H4 (cell line): ENCODE results near the gene PRKAA1. TPM values are rescaled to one million over a fixed set of nuclear protein-coding genes. Genes with fewer than 3 reads are reported as not detected.
"Not testable (repeated sequence)": the region's sequence is repeated elsewhere in the genome, so short reads cannot be mapped to it uniquely, and the experiment has no call there.

ENCODE experiments used
- DNase-seq: peaks from one replicate; pipeline ENCODE4 v3.0.0-alpha.2; 2015; ENCODE audit warnings: low spot score
- total RNA-seq: library from RNA; depleted of rRNA; stranded (reverse); fragments of >200 nt; shearing (Covaris generic); gene quantifications from 2 replicates; pipeline ENCODE4 v1.2.3, GENCODE V29; 2014

Gene PRKAA1
- total RNA-seq, 1 experiment from 2014 or later = 75.6 TPM

DNA sequence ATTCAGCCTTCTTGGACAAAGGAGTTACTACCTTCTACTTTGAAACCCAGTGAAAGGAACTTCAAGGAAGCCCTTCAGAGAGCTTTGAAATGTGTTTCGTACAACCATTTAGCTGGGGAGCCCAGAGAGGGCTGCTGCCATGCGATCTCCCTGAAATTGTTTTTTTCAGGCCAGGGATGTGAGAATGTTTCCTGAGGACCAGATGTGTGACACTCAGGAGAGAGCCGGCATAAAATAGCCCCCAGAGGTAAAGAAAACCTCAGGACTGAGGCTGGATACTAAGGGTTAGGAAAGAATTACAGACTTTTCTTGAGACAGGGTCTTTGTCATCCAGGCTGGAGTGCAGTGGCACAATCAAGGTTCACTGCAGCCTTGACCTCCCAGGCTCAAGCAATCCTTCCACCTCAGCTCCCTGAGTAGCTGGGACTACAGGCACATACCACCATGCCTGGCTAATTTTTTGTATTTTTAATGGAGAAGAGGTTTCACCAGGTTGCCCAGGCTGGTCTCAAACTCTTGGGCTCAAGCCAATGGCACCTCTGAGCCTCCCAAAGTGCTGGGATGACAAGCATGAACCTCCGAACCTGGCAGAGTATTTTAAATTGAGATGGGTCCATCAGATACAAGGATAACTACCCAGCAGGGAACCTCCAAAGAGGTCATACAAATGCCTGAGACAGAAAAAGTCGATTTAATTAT is 28.5 kb upstream of the PRKAA1 start:
- no peak for DNase-seq

DNA sequence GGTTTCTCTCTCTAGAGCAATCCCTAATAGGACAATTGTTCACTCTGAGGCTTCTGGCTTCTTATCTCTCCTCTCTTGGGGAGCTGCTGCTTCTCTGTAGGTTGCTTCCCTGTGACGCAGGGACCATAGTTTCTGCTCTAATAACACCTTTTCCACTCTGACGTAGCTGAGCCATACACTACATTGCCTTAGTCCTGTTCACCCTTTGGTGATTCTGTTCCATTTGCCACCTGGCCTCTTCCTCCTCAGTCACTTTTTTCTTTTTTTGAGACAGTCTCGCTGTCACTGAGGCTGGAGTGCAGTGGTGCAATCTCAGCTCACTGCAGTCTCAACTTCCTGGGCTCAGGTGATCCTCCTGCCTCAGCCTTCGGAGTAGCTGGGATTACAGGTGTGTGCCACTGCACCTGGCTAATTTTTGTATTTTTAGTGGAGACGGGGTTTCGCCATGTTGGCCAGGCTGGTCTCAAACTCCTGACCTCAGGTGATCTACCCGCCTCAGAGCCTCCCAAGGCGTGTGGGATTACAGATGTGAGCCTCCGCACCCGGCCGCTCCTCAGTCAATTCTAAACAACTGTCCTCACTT is 27.4 kb upstream of the PRKAA1 start:
- DNase-seq = not testable (repeated sequence)

DNA sequence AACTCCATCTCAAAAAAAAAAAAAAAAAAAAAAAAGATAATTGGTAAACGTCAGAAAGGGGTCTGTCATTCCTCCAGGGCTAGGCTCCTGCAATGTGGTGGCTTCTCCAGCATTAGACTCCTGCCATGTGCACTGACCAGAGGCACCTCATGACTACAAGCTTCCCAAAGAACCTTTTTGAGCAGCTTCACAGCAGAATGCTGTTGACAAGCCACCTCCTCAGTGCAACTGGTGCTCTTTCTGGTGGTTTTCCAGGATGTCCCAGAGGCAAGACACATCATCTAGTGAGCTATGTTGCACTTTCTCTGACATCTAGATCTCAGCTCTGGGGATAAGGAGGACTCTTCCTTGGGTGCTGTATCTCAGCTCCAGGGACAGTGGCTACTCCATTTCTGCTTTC is 25.3 kb upstream of the PRKAA1 start:
- no peak for DNase-seq

DNA sequence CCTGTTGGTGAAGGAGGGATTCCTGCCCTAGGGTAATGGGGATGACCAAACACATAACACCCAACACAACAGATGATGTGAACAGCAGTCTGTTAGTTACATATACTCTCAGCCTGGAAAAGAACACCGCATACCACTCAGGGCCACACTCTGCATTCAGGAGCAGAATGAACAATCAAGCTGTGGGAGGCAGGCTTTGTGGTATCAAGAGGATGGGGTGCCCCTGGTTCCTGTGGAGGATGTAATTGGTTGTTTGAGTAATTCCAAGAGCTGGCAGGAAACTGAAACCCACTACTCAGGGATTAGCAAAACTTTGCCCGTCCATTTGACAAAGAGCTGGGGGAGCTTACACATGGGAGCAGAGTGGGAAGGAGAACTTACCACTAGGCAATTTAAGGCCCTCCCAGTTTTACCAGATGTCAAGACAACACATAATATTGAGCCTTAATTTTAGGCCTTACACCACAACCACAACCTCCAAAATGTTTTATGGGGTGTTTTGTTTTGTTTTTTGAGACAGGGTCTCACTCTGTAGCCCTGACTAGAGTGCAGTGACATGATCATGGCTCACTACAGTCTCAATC is 15.6 kb upstream of the PRKAA1 start:
- DNase-seq = no peak

DNA sequence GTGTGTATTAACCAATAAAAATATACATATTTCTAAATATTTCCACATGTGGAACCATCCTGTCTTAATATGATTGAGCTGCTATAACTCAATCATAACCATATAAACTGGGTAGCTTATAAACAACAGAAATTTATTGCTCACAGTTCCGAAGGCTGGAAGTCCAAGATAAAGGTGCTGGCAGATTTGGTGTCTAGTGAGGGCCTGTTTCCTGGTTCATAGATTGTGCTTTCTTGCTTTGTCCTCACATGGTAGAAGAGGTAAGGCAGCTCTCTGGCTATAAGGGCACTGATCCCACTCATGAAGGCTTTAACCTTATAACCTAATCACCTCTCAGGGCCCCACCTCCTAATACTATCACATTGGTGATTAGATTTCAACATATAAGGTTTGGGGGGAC is 14.0 kb upstream of the PRKAA1 start:
- DNase-seq = no peak

DNA sequence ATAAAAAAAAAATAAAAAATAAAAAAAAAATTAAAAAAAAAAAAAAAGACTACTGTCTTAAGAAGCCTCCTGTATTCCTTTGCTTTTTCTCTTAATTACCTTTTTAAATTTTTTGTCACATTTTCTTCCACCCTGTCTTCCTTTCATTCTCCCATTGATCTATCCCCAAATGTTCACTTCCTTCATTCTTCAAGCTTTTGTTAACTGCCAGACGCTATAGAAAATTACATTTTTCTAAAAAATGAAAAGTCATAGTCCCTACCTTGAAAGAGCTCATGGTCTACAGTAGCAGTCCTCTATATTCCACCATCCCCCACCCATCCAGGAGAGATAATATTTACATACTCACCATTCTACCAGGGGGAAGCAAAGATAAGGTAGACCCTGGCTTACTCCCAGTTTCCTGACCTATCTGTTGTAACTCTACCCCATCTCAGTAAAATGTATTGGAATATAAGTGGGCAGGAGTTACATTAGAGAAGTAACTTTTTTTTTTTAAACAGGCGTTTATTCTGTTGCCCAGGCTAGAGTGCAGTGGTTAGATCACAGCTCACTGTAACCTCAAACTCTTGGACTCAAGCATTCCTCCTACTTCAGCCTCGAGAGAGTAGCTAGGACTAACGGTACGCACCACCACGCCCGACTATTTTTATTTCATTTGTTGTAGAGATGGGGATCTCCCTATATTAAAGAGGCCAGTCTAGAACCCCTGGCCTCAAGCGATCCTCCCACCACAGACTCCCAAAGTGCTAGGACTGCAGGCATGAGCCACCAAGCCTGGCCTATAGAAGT is 3.8 kb upstream of the PRKAA1 start:
- DNase-seq = no peak

DNA sequence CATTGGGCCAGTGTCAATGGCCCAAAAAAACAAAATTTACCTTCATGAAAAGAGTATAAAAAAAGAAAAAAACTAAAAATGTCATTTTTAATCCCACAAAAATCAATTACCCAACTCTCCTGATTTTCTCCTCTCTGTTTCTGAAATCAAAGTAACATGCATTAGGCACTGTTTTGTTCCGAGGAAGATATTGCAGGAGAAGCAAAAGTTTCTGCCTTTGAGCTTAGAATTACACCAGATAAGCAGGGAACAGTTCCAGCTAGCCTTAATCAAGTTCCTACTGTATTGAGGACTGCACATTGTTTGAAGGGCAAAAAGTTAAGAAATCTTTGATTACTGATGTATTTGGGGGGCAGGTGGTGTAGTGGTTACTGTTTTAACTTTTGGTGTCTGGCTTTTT is 1.1 kb upstream of the PRKAA1 start:
- DNase-seq = no peak

DNA sequence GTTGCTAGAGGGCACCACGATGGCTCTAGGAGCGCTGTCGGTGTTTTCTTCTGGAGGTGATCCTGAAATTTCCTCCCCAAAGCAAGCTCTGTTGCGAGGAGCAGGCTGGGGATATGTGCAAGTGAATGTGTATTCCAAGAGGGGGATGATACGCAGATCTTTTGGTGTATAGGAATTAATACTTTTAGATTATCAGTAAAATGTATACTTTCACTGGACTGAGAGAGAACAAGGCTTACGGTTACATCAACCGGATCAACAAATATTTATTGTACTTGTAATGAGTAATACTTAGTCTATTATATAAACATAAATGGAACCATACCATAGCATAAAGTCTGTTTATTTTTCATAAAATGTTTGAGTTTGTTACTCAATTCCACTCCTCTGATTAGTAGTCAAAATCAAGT is 632 bp upstream of the PRKAA1 start:
- DNase-seq = peak; percentile 74

DNA sequence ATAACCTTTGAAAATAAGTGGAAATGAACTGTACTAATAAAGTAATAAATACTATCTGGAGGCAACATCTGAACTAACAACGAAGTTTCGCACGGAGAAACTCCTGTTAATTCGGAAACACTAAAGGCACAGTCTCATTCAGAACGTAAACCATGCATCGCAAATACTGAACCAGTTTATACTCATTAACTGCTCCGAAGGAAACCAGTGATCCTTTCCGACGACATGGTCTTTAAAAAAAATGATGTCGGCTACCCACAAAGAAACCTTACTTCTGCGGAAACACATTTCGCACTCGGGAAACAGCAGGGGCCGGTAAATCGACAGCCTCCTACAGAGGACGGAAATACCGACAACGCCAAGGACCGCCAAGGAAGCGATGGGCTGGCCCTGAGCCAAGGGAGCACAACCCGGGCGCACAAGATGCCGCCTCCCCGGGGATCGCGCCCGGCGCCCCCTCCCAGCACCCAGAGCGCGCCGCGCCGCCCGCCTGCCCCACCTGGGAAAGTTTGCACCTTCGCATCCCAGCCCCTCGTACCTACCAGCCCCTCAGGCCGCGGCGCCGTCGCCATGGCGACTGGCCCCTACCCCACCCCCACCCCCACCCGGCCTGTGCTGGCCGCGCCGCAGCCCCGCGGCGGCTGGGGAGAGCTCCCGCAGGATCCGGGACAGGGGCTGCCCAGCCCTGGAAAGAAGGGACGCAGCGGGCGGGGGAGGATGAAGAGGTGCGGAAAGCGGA is 732 bp downstream of the PRKAA1 start:
- DNase-seq = peak; percentile 82

DNA sequence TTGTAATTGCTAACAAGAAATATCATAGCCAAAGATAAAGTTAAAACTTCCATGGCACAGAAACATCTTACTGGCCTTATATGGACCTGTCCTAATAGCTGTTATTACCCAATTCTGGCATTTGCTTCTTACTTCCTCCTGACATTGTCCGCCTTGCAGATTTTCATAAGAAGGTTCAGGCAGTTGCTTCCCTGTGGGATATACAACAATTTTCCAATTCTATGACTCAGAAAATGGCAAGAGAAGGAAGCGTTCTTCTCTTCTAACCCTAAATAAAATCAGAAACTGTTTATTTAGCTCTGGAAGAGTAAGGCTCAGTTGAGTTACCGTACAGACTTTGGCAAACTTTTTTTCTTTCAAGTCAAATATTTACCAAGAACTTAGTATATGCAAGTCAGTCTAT is 1.7 kb downstream of the PRKAA1 start:
- DNase-seq = no peak

DNA sequence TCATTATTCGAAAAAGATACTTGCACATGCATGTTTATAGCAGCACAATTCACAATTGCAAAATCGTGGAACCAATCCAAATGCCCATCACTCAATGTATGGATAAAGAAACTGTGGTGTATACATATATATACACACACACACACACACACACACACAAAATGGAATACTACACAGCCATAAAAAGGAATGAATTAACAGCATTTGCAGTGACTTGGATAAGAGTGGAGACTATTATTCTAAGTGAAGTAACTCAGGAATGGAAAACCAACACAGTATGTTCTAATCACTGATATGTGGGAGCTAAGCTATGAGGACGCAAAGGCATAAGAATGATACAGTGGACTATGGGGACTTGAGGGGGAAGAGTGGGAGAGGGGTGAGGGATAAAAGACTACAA is 3.3 kb downstream of the PRKAA1 start:
- DNase-seq = not testable (repeated sequence)

DNA sequence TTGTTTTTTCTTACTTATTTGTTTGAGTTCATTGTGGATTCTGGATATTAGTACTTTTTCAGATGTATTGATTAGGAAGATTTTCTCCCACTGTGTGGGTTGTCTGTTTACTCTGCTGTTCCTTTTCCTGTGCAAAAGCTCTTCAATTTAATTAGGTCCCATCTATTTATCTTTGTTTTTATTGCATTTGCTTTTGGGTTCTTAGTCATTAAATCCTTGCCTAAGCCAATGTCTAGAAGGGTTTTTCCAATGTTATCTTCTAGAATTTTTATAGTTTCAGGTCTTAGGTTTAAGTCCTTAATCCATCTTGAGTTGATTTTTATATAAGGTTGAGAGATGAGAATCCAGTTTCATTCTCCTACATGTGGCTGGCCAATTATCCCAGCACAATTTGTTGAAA is 3.8 kb downstream of the PRKAA1 start:
- DNase-seq = not testable (repeated sequence)

DNA sequence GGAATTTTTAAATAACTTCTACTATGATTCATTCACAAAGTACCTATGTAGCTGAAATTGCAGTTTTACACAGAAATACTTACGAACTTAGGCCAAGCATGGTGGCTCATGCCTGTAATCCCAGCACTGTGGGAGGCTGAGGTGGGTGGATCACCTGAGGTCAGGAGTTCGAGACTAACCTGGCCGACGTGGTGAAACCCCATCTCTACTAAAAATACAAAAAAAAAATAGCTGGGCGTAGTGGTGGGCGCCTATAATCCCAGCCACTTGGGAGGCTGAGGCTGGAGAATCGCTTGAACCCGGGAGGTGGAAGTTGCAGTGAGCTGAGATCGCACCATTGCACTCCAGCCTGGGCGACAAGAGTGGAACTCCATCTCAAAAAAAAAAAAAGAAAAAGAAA is 5.5 kb downstream of the PRKAA1 start:
- not testable (repeated sequence) for DNase-seq

DNA sequence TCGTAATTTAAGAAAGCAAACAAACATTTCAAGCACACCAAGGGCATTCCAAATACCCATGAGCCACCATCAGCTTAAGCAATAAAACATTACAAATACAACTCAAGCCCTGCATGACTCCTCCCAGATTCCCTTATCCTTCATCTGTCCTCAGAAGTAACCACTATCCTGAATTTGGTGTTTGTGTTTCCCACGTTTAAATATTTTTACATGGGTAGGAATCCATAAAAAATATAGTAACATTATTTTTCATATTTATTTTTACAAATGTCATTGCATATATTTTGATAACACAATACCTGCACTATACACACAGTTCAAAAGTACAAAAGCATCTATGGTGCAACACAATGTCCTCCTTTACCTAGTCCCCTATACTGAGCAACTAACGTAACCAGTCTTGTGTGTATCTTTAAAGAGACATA is 6.4 kb downstream of the PRKAA1 start:
- DNase-seq = no peak

DNA sequence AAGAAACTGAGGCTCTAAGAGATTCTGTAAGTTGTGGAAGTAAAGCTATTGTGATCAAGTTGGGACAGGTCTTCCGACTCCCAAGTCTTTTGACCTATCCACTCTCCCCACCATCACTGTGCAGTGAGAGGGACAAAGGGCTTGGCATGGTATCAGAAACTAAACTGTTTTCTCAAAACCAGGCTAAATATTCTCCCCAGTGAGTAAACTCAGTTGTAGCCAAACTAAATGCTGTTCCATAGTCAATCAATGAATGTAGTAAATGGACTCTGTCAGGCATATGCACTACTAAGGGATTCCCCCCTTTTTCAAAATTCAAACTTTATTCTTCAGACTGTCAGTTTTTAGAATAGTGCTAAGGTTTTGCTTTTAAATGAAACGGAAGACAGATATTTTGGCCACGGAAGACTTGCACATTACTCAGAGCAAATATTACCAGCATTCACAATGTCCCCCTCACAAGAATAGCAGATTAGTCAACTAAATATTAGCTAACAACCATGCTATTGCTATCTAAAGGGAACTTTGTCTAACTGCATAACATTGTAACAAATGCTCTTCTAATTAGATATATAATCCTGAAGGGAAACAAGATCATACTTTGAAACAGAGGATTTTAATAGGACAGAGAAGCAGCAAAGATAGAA is 7.1 kb downstream of the PRKAA1 start:
- no peak for DNase-seq

DNA sequence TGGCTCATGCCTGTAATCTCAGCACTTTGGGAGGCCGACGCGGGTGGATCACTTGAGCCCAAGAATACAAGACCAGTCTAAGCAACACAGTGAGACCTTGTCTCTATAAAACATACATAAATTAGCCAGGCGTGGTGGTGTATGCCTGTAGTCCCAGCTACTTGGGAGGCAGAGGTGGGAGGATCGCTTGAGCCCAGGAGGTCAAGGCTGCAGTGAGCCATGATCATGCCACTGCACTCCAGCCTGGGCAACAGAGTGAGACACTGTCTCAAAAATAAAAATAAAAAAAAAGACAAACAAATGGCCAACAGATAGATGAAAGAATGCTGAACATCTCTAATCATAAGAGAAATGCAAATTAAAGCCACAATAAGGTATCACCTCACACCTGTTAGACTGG is 9.2 kb downstream of the PRKAA1 start:
- not testable (repeated sequence) for DNase-seq

DNA sequence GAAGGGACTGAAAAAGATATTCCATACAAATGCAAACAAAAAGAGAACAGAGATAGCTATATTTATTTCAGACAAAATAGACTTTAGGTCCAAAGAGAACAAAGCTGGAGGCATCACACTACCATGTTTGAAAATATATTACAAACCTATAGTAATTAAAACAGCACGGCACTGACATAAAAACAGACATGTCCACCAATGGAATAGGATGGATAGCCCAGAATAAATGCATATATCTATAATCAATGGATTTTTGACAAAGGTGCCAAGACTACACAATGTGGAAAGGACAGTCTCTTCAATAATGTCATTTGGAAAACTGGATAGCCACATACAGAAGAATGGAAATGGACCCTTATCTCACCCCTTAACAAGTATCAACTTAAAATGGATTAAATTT is 10.2 kb downstream of the PRKAA1 start:
- no peak for DNase-seq

DNA sequence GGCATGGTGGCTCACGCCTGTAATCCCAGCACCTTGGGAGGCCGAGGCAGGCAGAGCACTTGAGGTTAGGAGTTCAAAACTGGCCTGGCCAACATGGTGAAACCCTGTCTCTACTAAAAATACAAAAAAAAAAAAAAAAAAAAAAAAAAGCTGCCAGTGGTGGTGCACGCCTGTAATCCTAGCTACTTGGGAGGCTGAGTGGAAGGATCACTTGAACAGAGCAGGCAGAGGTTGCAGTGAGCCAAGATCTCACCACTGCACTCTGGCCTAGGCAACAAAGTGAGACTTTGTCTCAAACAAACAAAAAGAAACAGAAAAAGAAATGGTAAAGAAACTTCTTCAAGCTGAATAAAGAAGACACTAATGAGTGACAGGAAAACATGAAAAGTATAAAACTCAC is 11.5 kb downstream of the PRKAA1 start:
- DNase-seq = not testable (repeated sequence)

DNA sequence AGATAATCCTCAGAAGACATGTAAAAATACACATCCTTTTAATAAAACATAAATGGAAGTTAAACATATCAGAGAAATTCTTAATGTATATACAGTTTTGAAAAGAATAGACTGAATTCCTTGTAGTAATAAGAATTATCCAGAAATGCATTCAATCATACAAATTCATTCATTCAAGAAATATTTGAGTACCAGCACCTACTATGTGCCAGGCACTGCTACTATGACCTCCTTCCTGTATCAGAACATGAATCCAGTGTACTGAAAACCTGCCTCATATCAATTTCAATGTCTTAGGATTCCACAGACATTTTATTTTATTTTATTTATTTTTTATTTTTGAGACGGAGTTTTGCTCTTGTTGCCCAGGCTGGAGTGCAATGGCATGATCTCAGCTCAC is 13.3 kb downstream of the PRKAA1 start:
- DNase-seq = no peak

DNA sequence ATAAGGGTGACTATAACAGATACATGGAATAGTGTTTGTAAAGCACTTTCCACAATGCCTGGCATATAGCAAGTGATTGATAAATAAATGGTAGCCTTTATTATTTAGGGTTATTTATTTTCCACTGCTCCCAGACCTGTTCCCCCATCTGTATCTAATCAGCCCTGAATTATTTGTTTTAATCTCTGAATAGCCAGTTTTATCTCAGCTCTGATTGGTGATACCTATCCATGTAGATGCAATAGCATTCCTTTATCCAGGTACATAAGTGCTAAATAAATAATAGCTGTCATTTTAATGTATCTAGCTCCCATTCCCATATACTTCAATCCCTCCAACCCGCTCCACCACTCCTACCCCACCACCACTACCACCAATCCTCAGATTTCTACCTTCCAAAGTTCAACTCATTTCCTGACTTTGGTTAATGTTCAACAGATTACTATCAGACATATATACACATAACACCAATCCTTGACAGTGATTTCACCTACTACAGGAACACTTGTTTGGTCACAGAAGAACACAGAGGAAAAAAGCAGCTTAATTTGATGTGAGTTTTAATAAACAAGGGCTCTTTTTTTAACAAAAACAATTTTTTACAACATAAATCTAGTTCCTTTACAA is 14.0 kb downstream of the PRKAA1 start:
- DNase-seq = no peak

DNA sequence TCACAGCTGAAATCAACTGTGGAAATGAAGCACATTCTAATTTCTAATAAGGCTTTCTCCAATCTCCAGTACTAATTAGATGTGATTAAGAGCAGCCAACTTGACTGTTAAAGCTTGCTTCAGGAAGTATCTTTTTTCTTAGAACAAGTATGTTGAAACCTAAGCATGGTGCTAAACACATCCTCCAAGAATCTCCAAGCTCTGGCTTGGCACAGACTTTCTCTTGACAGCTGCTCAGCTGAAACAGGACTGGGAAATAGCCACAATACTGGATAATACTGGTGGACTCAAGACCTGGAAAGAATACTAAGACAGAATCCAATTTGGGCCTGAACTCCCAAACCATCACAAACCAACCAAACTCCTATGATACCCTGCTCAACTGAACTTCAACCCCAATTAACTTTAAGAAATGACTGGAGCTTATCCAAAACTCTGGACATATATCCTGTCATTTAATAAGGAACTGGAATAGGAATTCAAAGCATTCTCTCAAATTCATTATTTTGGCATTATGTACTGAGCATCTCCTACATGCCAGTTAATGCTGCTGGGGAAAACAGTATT is 16.2 kb downstream of the PRKAA1 start:
- DNase-seq = no peak
